Uterus (tissue), 4 donors: ENCODE measurements around the gene NCOA1. TPM values are rescaled to one million over a fixed set of nuclear protein-coding genes. Genes with fewer than 3 reads are reported as not detected.

Source experiments
- DNase-seq, 2 donors: peaks; one replicate each; pipeline ENCODE4 v3.0.0-alpha.2; 2019 to 2020
- H3K27ac ChIP-seq, 2 donors: fragments of 200-600 bp; sonication (generic); 1 replicate in 1 of 2; 2 replicates in 1 of 2; pipeline ENCODE4 v1.5.1; 2016 to 2018
- H3K27me3 ChIP-seq, 2 donors: fragments of 200-600 bp; sonication (generic); one replicate each; pipeline ENCODE4 v1.5.1; 2018 to 2019; ENCODE audit warnings: control low read depth in 1 of 2
- H3K36me3 ChIP-seq, 2 donors: fragments of 200-600 bp; sonication (generic); one replicate each; pipeline ENCODE4 v1.5.1; 2019; ENCODE audit warnings: control low read depth in 1 of 2
- H3K4me1 ChIP-seq, 2 donors: fragments of 200-600 bp; sonication (generic); one replicate each; pipeline ENCODE4 v1.5.1; 2018 to 2019; ENCODE audit warnings: control low read depth in 1 of 2
- H3K4me3 ChIP-seq, 2 donors: fragments of 200-600 bp; sonication (generic); 1 replicate in 1 of 2; 2 replicates in 1 of 2; pipeline ENCODE4 v1.5.1; 2018 to 2019; ENCODE audit warnings: mild to moderate bottlenecking in 1 of 2
- H3K9me3 ChIP-seq, 2 donors: fragments of 200-600 bp; sonication (generic); one replicate each; pipeline ENCODE4 v1.5.1; 2019; ENCODE audit warnings: control low read depth in 1 of 2
- CTCF ChIP-seq, 4 experiments: fragments of 200-600 bp in 2 of 4; fragments of 450-650 bp in 2 of 4; sonication (generic) in 2 of 4; IDR thresholded peaks; one replicate each; pipeline ENCODE4 v1.5.1; 2016 to 2019; ENCODE audit warnings: antibody characterized with exemption in 4 of 4, mild to moderate bottlenecking in 2 of 4, moderate library complexity in 1 of 4
- POLR2A ChIP-seq, 2 donors: fragments of 450-650 bp; IDR thresholded peaks; one replicate each; pipeline ENCODE4 v1.6.1; 2016; ENCODE audit warnings: antibody characterized with exemption in 2 of 2, mild to moderate bottlenecking in 1 of 2, moderate library complexity in 1 of 2
- intact Hi-C: fragments of 100-400 bp; cut with DNase I; formaldehyde crosslinking; loops from one replicate; pipeline ENCODE4 v1.15.1; 2023; ENCODE audit warnings: low total_unique reads
- total RNA-seq, 4 donors: library from RNA; depleted of rRNA in 3 of 4; stranded (reverse); fragments of >200 nt in 3 of 4; gene quantifications; one replicate each; pipeline versions ENCODE4 v1.1.0 to v1.2.4, GENCODE V29; 2014 to 2023
- donor health status: DM: yes; HTN: yes; CAD: no.

Gene NCOA1
- total RNA-seq, 4 donors from 2014 or later, result 38.7 to 88.5 (median 62.0) TPM

GRCh38 chr2:24723665-24724064 lies 232.6 kb downstream of the NCOA1 start:
- TF ChIP-seq CTCF (IDR thresholded peaks at IDR 0.05) (no peak), POLR2A (IDR thresholded peaks at IDR 0.05) (no peak)
- Histone ChIP-seq H3K27ac (no peak overlapping the region), H3K36me3 (no peaks in the 10 kb centered on the region), H3K27me3 (no peaks in the 10 kb centered on the region), H3K9me3 (no peaks in the 10 kb centered on the region), H3K4me1 (no peaks in the 10 kb centered on the region), H3K4me3 (no peak overlapping the region)
- intact Hi-C loops, result no loop called here
- DNase-seq, result no peak

GRCh38 chr2:24724111-24724775 lies 233.2 kb downstream of the NCOA1 start:
- Histone ChIP-seq H3K27ac (no peak overlapping the region), H3K36me3 (no peaks in the 10 kb centered on the region), H3K4me3 (no peak overlapping the region), H3K4me1 (no peaks in the 10 kb centered on the region), H3K9me3 (no peaks in the 10 kb centered on the region), H3K27me3 (no peaks in the 10 kb centered on the region)
- no peak for DNase-seq
- no peak for TF ChIP-seq POLR2A (IDR thresholded peaks at IDR 0.05)
- TF ChIP-seq CTCF (IDR thresholded peaks at IDR 0.05), result no peak
- intact Hi-C loops, result no loop called here

- DNase-seq, result no peak
- TF ChIP-seq POLR2A (IDR thresholded peaks at IDR 0.05) (no peak), CTCF (IDR thresholded peaks at IDR 0.05) (no peak)
- Histone ChIP-seq H3K36me3 (no peaks in the 10 kb centered on the region), H3K27ac (no peak overlapping the region), H3K4me1 (no peaks in the 10 kb centered on the region), H3K4me3 (no peak overlapping the region), H3K27me3 (no peaks in the 10 kb centered on the region), H3K9me3 (no peaks in the 10 kb centered on the region)
- intact Hi-C loops, result no loop called here
Observed at GRCh38 chr2:24725956-24726355, 234.9 kb downstream of the NCOA1 start.

- intact Hi-C loops, result no loop called here
- no peaks in the 10 kb centered on the region for H3K4me1 ChIP-seq
- no peaks in the 10 kb centered on the region for H3K9me3 ChIP-seq
- H3K27me3 ChIP-seq, result no peaks in the 10 kb centered on the region
- H3K4me3 ChIP-seq, result no peak overlapping the region
- no peaks in the 10 kb centered on the region for H3K36me3 ChIP-seq
- H3K27ac ChIP-seq, result no peak overlapping the region
- no peak for DNase-seq
- TF ChIP-seq CTCF (IDR thresholded peaks at IDR 0.05), result no peak
- no peak for TF ChIP-seq POLR2A (IDR thresholded peaks at IDR 0.05)
Observed at GRCh38 chr2:24730481-24730880, 239.4 kb downstream of the NCOA1 start.

- no peak for TF ChIP-seq POLR2A (IDR thresholded peaks at IDR 0.05)
- TF ChIP-seq CTCF (IDR thresholded peaks at IDR 0.05), result no peak
- H3K4me3 ChIP-seq, result no peak overlapping the region
- no peaks in the 10 kb centered on the region for H3K4me1 ChIP-seq
- H3K36me3 ChIP-seq, result no peaks in the 10 kb centered on the region
- no peaks in the 10 kb centered on the region for H3K27me3 ChIP-seq
- DNase-seq, result no peak
- no peaks in the 10 kb centered on the region for H3K9me3 ChIP-seq
- H3K27ac ChIP-seq, result no peak overlapping the region
- intact Hi-C loops, result no loop called here
Observed at GRCh38 chr2:24731040-24731439, 240.0 kb downstream of the NCOA1 start.
